Nephron (organoid): Measurements from ENCODE around the gene AMPD3.
"Not testable (repeated sequence)": the region's sequence is repeated elsewhere in the genome, so short reads cannot be mapped to it uniquely, and the experiment has no call there.

Source experiments
- H3K27ac Mint-ChIP-seq, 3 experiments: 2 replicates each; pipeline ENCODE4 v1.8.0; 2020; ENCODE audit warnings: mixed read lengths in 3 of 3, mild to moderate bottlenecking in 2 of 3, moderate library complexity in 1 of 3
- H3K27me3 Mint-ChIP-seq: 2 replicates; pipeline ENCODE4 v1.8.0; 2021; ENCODE audit warnings: low read depth, mild to moderate bottlenecking, moderate library complexity, mixed read lengths
- H3K36me3 Mint-ChIP-seq: 2 replicates; pipeline ENCODE4 v1.8.0; 2020; ENCODE audit warnings: low read depth, mixed read lengths
- H3K4me1 Mint-ChIP-seq: 2 replicates; pipeline ENCODE4 v1.8.0; 2020; ENCODE audit warnings: mixed read lengths
- H3K4me3 Mint-ChIP-seq, 3 experiments: 2 replicates each; pipeline ENCODE4 v1.8.0; 2020; ENCODE audit warnings: mild to moderate bottlenecking in 3 of 3, mixed read lengths in 3 of 3, moderate library complexity in 2 of 3
- H3K9me3 Mint-ChIP-seq: 2 replicates; pipeline ENCODE4 v1.8.0; 2020; ENCODE audit warnings: mixed read lengths
- CTCF ChIP-seq, 3 experiments: fragments of 200-600 bp; sonication (generic); IDR thresholded peaks; one replicate each; pipeline ENCODE4 v1.5.0; 2021; ENCODE audit warnings: antibody characterized with exemption in 3 of 3; ENCODE audit not compliant: unreplicated experiment in 3 of 3

AMPD3 gene

DNA sequence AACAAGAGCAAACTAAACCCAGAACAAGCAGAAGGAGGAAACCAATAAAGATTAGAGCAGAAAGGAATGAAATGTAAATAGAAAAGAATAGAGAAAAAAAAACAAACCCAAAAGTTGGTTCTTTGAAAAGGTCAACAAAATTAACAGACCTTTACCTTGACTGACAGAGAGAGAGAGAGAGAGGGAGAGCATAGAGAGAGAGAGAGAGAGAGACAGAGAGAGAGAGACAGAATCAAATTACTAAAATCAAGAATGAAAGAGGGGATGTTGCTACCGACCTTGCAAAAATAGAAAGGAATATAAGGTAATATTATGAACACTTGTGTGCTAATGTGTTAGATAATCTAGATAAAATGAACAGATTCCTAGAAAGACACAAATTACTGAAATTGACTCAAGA, 22.6 kb upstream of the AMPD3 start:
- no peaks in the 10 kb centered on the region for H3K4me1 Mint-ChIP-seq
- H3K27me3 Mint-ChIP-seq, result no peaks in the 10 kb centered on the region
- no peaks in the 10 kb centered on the region for H3K36me3 Mint-ChIP-seq
- no peak overlapping the region for H3K4me3 Mint-ChIP-seq
- no peak overlapping the region for H3K27ac Mint-ChIP-seq
- TF ChIP-seq CTCF (IDR thresholded peaks at IDR 0.05; ENCODE audit: unreplicated experiment in 3 of 3), result no peak
- H3K9me3 Mint-ChIP-seq, result peaks cover 7% of the 10 kb centered on the region

DNA sequence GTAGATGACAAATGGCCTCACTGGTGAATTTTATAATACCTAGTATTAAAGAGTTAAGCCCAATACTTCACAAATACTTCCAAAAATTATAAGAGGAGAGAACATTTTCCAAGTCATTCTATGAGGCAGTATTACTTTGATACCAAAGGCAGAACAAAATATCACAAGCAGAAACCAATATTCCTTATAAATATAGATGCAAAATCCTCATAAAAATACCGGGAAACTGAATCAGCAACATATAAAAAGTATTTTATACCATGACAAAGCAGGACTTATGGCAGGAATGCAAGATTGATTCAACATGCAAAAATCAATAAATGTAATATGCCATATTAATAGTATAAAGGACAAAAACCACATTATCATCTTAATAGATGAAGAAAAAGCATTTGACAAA, 22.1 kb upstream of the AMPD3 start:
- no peak overlapping the region for H3K27ac Mint-ChIP-seq
- no peaks in the 10 kb centered on the region for H3K27me3 Mint-ChIP-seq
- no peak for TF ChIP-seq CTCF (IDR thresholded peaks at IDR 0.05; ENCODE audit: unreplicated experiment in 3 of 3)
- H3K9me3 Mint-ChIP-seq, result peaks cover 7% of the 10 kb centered on the region
- H3K4me1 Mint-ChIP-seq, result no peaks in the 10 kb centered on the region
- H3K36me3 Mint-ChIP-seq, result no peaks in the 10 kb centered on the region
- no peak overlapping the region for H3K4me3 Mint-ChIP-seq

DNA sequence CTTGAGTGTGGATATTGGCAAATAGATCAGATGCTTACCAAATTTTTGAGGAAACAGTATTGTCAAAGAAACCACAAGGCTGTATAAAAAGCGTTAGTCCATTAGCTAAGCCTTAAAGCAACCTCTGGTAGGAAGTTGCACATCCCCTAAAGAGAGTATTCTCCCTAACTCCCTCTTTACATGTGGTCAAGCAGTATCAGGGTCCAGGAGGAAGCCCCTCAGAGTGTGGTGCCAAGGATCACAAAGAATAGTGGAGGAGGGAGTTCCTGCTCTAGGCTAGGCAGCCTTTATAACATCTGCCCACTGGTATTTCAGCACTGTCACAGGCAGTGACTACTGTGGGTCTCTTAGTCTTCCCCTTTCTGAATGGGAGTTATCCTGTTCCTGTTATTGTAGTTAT, 18.8 kb upstream of the AMPD3 start:
- H3K4me1 Mint-ChIP-seq, result no peaks in the 10 kb centered on the region
- H3K27ac Mint-ChIP-seq, result no peak overlapping the region
- no peaks in the 10 kb centered on the region for H3K36me3 Mint-ChIP-seq
- H3K4me3 Mint-ChIP-seq, result no peak overlapping the region
- no peak for TF ChIP-seq CTCF (IDR thresholded peaks at IDR 0.05; ENCODE audit: unreplicated experiment in 3 of 3)
- peaks cover 3% of the 10 kb centered on the region for H3K9me3 Mint-ChIP-seq
- peaks cover 6% of the 10 kb centered on the region for H3K27me3 Mint-ChIP-seq

DNA sequence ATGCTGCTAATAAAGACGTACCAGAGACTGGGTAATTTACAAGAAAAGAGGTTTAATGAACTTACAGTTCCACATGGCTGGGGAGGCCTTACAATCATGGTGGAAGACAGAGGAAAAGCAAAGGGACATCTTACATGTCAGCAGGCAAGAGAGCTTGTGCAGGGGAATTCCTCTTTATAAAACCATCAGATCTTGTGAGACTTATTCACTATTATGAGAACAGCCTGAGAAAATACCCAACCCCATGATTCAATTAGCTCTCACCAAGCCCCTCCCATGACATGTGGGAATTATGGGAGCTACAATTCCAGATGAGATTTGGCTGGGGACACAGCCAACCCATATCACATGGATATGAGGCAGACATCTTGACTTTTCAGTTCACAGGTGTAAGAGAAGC, 18.4 kb upstream of the AMPD3 start:
- H3K4me1 Mint-ChIP-seq, H3K27ac Mint-ChIP-seq, H3K9me3 Mint-ChIP-seq, H3K4me3 Mint-ChIP-seq, H3K27me3 Mint-ChIP-seq, H3K36me3 Mint-ChIP-seq: not testable (repeated sequence)

DNA sequence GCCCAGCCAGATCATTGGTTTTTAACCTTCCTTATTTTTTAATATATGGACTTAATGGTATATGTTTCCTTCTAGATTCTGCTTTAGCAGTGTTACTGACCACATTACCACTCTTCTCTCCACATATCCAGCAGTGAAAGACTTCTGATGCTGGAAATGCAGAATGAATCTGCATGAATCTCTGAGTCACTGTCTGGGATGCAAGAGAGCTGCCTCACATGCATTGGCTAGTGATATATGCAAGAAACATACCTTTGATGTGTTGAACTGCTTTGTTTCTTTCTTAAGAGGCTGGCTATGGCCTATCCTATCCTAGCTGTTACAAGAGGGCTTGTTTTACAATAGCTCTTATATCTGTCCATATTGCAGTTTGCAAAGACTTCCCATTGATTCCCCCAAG, 16.6 kb upstream of the AMPD3 start:
- no peak overlapping the region for H3K4me3 Mint-ChIP-seq
- H3K4me1 Mint-ChIP-seq, result no peaks in the 10 kb centered on the region
- TF ChIP-seq CTCF (IDR thresholded peaks at IDR 0.05; ENCODE audit: unreplicated experiment in 3 of 3), result no peak
- H3K27me3 Mint-ChIP-seq, result peaks cover 6% of the 10 kb centered on the region
- no peak overlapping the region for H3K27ac Mint-ChIP-seq
- H3K9me3 Mint-ChIP-seq, result no peaks in the 10 kb centered on the region
- H3K36me3 Mint-ChIP-seq, result no peaks in the 10 kb centered on the region

DNA sequence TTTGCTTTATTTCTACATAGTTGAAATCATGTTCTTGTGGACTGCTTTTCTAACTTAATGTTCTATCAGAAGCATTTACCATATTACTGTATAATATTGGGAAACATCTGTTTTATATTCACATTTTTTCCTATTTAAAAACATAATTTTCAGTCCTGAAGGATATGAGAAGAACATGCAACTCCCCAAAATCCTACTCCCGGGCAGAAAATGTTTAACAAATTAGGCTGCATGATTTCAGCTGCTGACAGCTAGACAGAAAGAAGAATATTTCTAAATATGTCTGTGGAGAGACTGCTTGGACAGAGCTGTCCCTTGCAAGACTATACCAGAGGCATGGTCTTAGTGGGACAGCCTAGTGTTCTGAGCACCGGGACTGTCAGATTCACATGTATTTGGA, 15.7 kb upstream of the AMPD3 start:
- no peak for TF ChIP-seq CTCF (IDR thresholded peaks at IDR 0.05; ENCODE audit: unreplicated experiment in 3 of 3)
- H3K36me3 Mint-ChIP-seq, result no peaks in the 10 kb centered on the region
- H3K4me3 Mint-ChIP-seq, result no peak overlapping the region
- H3K4me1 Mint-ChIP-seq, result no peaks in the 10 kb centered on the region
- H3K27me3 Mint-ChIP-seq, result peaks cover 8% of the 10 kb centered on the region
- H3K9me3 Mint-ChIP-seq, result no peaks in the 10 kb centered on the region
- no peak overlapping the region for H3K27ac Mint-ChIP-seq

DNA sequence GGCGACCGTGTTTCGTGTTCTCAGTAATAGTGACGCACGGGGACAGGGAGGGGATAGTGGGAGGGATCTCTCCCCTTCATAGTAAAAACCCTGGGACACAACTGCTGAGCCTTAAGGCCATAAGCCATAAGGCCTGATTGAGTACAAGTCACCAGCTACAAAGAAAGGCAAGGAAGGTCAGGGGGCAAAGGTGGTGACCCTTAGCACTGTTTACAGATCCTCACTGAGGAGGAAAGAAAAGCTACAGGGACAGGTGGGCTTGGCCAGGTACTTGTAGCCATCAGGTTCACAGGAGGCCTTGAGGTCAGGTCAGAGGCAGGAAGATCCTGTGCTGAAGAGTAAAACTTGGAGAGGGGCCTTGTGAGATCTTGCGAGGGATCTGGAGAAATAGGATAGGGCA, 15.1 kb upstream of the AMPD3 start:
- TF ChIP-seq CTCF (IDR thresholded peaks at IDR 0.05; ENCODE audit: unreplicated experiment in 3 of 3), result no peak
- no peaks in the 10 kb centered on the region for H3K36me3 Mint-ChIP-seq
- H3K27me3 Mint-ChIP-seq, result peaks cover 12% of the 10 kb centered on the region
- no peaks in the 10 kb centered on the region for H3K4me1 Mint-ChIP-seq
- no peaks in the 10 kb centered on the region for H3K9me3 Mint-ChIP-seq
- H3K4me3 Mint-ChIP-seq, result no peak overlapping the region
- H3K27ac Mint-ChIP-seq, result no peak overlapping the region
